NCI-H82 treated with DMSO at 0.1 percent for 48 hours (cell line): ENCODE results near the gene UEVLD.

Experiments
- DNase-seq: peaks from one replicate; lab custom pipeline; 2025; ENCODE audit not compliant: unreplicated experiment; lab: John Stamatoyannopoulos, UW

The UEVLD gene

DNA sequence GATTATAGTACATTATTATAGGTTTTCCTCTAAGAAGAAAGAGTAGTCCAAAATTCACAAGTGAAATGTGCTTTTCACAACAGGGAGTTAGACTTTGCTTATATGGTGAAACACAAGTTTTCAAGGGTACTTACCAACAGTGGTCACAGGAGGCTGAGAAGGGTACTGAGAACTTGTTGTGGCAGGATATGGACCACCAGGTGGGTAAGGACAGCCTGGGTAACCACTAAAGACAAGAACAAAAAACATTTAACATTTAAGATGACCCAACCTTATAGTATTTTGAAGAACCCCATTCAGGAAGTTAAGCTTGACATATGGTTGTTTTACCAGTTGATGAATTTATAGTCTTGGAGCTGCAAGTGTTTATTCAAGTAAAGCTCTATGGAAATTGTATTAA lies 86.2 kb downstream of the UEVLD start:
- no peak for DNase-seq

DNA sequence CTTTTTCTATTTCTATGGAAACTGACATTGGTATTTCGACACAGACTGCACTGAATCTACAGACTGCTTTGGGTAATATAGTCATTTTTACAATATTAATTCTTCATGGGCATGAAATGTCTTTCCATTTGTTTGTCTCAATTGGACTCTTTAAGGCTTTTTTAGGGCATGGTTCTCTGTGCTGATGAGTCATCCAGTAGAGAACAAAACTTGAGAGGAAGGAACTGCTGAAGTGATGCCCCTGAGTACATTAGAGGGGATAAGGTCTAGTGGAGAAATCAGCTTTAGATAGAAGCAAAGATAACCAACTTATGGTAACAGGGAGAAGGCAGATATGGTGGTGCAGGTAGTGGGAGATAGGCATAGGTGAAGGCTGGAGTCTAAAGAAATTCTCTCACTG lies 86.9 kb downstream of the UEVLD start:
- no peak for DNase-seq

DNA sequence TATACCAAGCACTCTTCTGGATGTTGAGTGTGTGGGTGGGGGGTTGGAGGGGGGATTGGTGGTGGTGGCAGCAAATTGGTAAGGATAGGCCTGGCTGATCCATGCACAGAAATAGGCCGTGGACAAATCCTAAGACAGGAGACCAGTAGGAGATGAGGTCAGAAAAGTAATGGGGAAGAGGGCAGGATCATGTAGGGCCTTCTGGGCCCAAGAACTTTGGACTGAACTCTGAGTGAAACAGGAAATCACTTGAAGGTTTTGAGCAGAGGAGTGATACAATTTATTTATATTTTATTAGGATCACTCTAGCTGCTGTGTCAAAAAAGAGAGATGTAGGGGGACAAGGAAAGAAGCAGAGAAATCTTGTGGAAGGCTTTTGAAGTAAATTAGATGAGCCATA lies 90.5 kb downstream of the UEVLD start:
- no peak for DNase-seq

DNA sequence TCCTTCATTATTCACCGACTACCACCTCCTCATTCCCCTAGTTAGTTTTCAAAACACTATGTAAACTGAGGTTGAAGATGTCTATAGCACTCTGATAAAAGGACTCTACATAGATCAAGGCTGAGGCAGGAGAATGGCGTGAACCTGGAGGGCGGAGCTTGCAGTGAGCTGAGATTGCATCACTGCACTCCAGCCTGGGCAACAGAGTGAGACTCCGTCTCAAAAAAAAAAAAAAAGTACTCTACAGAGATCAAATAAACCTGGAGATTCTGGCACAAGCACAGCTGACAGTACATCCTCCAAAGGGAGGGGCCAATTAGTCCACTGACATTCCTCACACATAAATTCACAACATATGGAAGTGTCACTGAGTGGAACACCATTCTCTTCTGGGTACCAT lies 92.8 kb downstream of the UEVLD start:
- no peak for DNase-seq

DNA sequence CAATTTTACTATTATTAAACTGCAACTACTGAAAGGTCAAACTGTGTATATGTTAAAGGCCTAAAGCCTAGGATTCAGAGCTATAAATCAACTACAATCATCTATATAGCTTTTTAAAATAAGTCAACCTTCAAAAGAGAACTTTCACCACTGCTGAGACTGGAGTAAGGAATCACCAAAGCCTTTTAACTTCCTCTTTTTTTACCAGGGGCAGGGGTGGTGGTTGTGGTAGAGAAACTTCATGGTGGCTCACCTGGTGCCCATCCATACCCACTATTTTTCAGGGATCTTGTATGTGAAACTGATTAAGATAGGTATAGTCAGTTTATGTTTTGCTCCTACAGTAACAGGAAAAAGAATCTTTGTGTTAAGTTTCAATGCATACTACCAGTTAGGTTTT lies 93.3 kb downstream of the UEVLD start:
- DNase-seq, result no peak

DNA sequence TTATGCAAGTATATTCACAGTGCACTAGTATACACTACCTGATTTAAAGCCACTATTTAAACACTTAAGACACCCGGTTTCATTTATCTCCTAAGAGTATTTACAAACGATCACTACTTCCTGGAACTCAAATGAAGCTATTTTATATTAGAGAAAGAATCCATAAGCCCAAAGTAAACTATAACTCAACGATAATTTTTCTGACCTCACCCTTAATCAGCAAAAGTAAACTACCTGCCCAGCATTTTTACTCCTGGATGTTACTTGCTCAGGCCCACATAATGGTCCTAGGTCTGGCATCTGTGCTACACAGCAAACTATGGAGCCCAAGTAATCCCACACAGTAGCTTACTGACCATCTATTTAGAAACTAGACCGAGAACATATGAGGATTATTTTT lies 95.2 kb downstream of the UEVLD start:
- no peak for DNase-seq

GRCh38 chr11:18492888-18493287 lies 95.6 kb downstream of the UEVLD start:
- no peak for DNase-seq

- no peak for DNase-seq
Observed at GRCh38 chr11:18491924-18492323, 96.6 kb downstream of the UEVLD start.

GRCh38 chr11:18490736-18491485 lies 97.6 kb downstream of the UEVLD start:
- DNase-seq, result no peak

DNA sequence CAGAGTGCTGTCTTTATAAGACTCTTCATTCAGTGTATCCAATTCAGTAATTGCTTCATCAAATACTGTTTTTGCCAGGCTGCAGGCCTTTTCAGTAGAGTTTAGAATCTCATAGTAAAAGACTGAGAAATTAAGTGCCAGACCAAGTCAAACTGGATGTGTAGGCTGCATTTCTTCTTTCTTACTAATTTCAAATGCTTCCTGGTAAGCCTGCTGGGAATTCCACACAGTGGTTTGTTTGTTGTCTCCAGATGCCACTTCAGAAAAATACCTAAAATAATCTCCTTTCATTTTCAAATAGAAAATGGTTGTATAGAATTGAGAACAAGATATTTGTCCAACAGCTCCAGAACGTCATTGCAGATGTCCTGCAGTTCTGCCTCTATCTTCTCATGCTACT lies 98.2 kb downstream of the UEVLD start:
- no peak for DNase-seq

- no peak for DNase-seq
Observed at GRCh38 chr11:18485913-18486528, 102.5 kb downstream of the UEVLD start.
